GM19035 (cell line): Measurements from ENCODE around the gene CASKIN2.

Experiments used
- ATAC-seq: cut with Tn5 transposase; IDR thresholded peaks from one replicate; pipeline ENCODE4 v1.9.1; 2021; ENCODE audit not compliant: unreplicated experiment

Gene CASKIN2

GRCh38 chr17:75515496-75516254 lies at the start of gene CASKIN2:
Gene CASKIN2, minus strand, starts transcription at chr17:75515537. Its CDS starts 1,733 bp downstream, at chr17:75513804.
- peak; percentile 50 for ATAC-seq

- ATAC-seq = no peak
Observed at GRCh38 chr17:75565066-75565465, 49.7 kb upstream of the CASKIN2 start.

GRCh38 chr17:75564195-75564594 lies 48.9 kb upstream of the CASKIN2 start:
- ATAC-seq = no peak

- no peak for ATAC-seq
Observed at GRCh38 chr17:75563063-75563758, 47.9 kb upstream of the CASKIN2 start.

- ATAC-seq = no peak
Observed at GRCh38 chr17:75561927-75562603, 46.7 kb upstream of the CASKIN2 start.

GRCh38 chr17:75559958-75560533 lies 44.7 kb upstream of the CASKIN2 start:
- ATAC-seq = no peak

- ATAC-seq = no peak
Observed at GRCh38 chr17:75558666-75559530, 43.6 kb upstream of the CASKIN2 start.

- ATAC-seq = no peak
Observed at GRCh38 chr17:75557852-75558665, 42.7 kb upstream of the CASKIN2 start.

GRCh38 chr17:75557075-75557851 lies 41.9 kb upstream of the CASKIN2 start:
- ATAC-seq = no peak

- ATAC-seq = no peak
Observed at GRCh38 chr17:75555679-75556153, 40.4 kb upstream of the CASKIN2 start.

GRCh38 chr17:75553295-75554110 lies 38.2 kb upstream of the CASKIN2 start:
- no peak for ATAC-seq

- no peak for ATAC-seq
Observed at GRCh38 chr17:75552425-75553294, 37.3 kb upstream of the CASKIN2 start.

- ATAC-seq = no peak
Observed at GRCh38 chr17:75551266-75551665, 35.9 kb upstream of the CASKIN2 start.

GRCh38 chr17:75550139-75550465 lies 34.8 kb upstream of the CASKIN2 start:
- ATAC-seq = no peak

- no peak for ATAC-seq
Observed at GRCh38 chr17:75549246-75550138, 34.2 kb upstream of the CASKIN2 start.

GRCh38 chr17:75548813-75549212 lies 33.5 kb upstream of the CASKIN2 start:
- ATAC-seq = no peak
